LoVo (cell line): ENCODE data around the gene IAPP.
"Not testable (repeated sequence)": the region's sequence is repeated elsewhere in the genome, so short reads cannot be mapped to it uniquely, and the experiment has no call there.

ENCODE experiments used
- DNase-seq: peaks from one replicate; pipeline ENCODE4 v3.0.0-alpha.2; 2016; ENCODE audit warnings: low spot score

Gene IAPP

GRCh38 chr12:21381320-21381719 is 8.6 kb downstream of the IAPP start:
- not testable (repeated sequence) for DNase-seq

- peak; percentile 29 for DNase-seq
Measured at GRCh38 chr12:21384261-21384660, 11.6 kb downstream of the IAPP start.

- no peak for DNase-seq
Measured at GRCh38 chr12:21387174-21387573, 14.5 kb downstream of the IAPP start.

GRCh38 chr12:21392384-21392783 is 19.7 kb downstream of the IAPP start:
- DNase-seq, result no peak

GRCh38 chr12:21394828-21395626 is 22.3 kb downstream of the IAPP start:
- DNase-seq, result not testable (repeated sequence)

GRCh38 chr12:21413369-21414277 is 40.9 kb downstream of the IAPP start:
- DNase-seq, result no peak

- no peak for DNase-seq
Measured at GRCh38 chr12:21416511-21417121, 43.9 kb downstream of the IAPP start.

- not testable (repeated sequence) for DNase-seq
Measured at GRCh38 chr12:21418398-21418797, 45.7 kb downstream of the IAPP start.

- DNase-seq, result not testable (repeated sequence)
Measured at GRCh38 chr12:21419009-21419699, 46.5 kb downstream of the IAPP start.

- no peak for DNase-seq
Measured at GRCh38 chr12:21428241-21428640, 55.5 kb downstream of the IAPP start.
